Choroid plexus epithelial cell (primary cell): ENCODE measurements around the gene NHS.
A peak's percentile ranks its signal among the peaks of the same experiment; 100 is the strongest.

Experiments
- DNase-seq: peaks from one replicate; pipeline ENCODE4 v3.0.0-alpha.2; 2010; ENCODE audit warnings: low read depth
- H3K4me3 ChIP-seq: 2 replicates; pipeline ENCODE4 v1.5.1; 2011; ENCODE audit warnings: low read depth, mild to moderate bottlenecking, control low read depth, low read length, moderate library complexity
- TF ChIP-seq, protein P1 (sequence below): conservative IDR thresholded peaks from 2 replicates; pipeline ENCODE4 v1.5.1; 2011; ENCODE audit warnings: low read depth, mild to moderate bottlenecking, control low read depth, inconsistent platforms, low read length, moderate library complexity

NHS gene

GRCh38 chrX:17692709-17693346 lies 317.8 kb downstream of the NHS start:
- TF ChIP-seq, protein P1, sequence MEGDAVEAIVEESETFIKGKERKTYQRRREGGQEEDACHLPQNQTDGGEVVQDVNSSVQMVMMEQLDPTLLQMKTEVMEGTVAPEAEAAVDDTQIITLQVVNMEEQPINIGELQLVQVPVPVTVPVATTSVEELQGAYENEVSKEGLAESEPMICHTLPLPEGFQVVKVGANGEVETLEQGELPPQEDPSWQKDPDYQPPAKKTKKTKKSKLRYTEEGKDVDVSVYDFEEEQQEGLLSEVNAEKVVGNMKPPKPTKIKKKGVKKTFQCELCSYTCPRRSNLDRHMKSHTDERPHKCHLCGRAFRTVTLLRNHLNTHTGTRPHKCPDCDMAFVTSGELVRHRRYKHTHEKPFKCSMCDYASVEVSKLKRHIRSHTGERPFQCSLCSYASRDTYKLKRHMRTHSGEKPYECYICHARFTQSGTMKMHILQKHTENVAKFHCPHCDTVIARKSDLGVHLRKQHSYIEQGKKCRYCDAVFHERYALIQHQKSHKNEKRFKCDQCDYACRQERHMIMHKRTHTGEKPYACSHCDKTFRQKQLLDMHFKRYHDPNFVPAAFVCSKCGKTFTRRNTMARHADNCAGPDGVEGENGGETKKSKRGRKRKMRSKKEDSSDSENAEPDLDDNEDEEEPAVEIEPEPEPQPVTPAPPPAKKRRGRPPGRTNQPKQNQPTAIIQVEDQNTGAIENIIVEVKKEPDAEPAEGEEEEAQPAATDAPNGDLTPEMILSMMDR = no peak
- H3K4me3 ChIP-seq = no peak overlapping the region
- DNase-seq = peak; percentile 57

DNA sequence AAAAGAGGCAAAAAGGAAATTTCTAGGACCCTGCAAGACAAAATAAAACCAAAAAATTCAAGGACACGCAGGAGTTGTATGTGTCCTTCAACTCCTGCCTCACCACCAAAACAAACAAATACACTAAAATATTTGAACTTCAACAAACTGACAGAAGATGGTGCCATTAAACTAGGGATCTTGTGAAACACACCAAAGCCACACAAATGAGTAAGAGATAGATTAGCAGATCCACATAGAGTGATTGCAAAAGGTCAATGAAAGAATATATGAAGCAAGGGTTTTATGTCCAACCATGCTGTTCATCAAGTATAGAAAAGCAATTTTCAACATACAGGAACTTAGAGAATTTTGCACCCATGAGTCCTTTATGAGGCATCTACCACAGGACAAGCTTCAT lies 322.2 kb downstream of the NHS start:
- DNase-seq = peak; percentile 58
- H3K4me3 ChIP-seq = no peak overlapping the region
- TF ChIP-seq, protein P1 = no peak

GRCh38 chrX:17700976-17701375 lies 326.0 kb downstream of the NHS start:
- TF ChIP-seq, protein P1 = no peak
- no peak overlapping the region for H3K4me3 ChIP-seq
- DNase-seq = no peak

DNA sequence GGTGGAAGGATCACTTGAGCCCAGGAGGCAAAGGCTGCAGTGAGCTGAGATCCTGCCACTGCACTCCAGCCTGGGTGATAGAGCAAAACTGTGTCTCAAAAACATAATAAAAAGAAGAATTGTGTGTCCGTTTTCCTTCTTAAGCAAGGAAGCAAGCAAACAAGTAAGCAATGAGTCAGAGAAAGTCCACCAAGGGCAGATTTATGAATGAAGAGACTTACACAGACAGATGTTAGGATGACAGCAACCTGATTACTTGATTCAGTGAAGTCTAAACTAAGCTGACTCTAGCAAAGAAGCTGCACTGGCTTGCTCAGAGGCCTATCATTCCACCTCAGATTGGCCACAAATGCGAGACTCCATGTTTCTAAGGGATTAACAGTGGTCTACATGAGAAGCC lies 328.2 kb downstream of the NHS start:
- H3K4me3 ChIP-seq = no peak overlapping the region
- DNase-seq = peak; percentile 4
- TF ChIP-seq, protein P1 = no peak

GRCh38 chrX:17705211-17705610 lies 330.2 kb downstream of the NHS start:
- TF ChIP-seq, protein P1 = no peak
- no peak for DNase-seq

DNA sequence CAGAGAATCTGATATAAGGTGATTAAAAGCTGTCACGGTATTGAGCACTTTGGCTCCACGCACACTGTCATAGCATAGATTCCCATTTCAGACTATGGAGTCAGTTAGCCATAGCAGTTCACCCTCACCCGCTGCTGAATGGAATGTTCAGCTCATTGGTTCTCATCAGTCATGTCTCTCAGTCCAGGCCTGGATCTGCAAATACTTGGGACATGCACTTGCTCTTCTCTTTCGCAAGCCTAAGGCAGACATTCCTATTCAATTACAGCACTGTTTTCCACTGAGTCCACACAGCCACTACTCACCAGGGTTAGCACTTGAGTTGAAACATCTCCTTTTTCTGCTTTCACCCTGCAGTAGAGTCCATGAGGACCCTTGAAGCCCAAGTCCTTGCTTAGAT lies 331.7 kb downstream of the NHS start:
- TF ChIP-seq, protein P1 = no peak
- peak; percentile 80 for DNase-seq
- H3K4me3 ChIP-seq = no peak overlapping the region

More at GRCh38 chrX:17705211-17705610, 330.2 kb downstream of the NHS start:
- no peak overlapping the region for H3K4me3 ChIP-seq

DNA sequence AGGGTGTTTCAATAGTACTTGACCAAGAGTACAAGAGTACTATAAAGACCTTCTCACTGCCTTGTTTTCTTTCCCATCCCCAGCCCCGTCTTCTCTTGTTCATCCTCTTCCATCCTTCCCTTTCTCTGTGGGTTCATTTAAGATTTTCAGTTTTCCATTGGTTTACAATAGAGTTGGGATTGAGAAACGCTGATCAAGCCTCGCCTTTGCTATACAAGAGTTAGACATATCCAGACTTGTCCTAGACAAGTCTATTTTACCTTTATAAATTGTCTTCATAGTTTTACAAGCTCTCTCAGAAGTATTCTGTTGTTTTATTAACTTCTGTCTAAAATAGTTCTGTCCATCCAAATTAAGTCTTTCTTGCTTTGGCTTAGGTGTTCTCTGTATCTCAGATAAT lies 332.7 kb downstream of the NHS start:
- no peak overlapping the region for H3K4me3 ChIP-seq
- TF ChIP-seq, protein P1 = no peak
- no peak for DNase-seq
